B cell (primary cell): ENCODE measurements around the gene EPRS1. TPM values are rescaled to one million over a fixed set of nuclear protein-coding genes. Genes with fewer than 3 reads are reported as not detected.

Experiments used
- ATAC-seq: fragments of 200-7000 bp; cut with Tn5 transposase; one replicate; pipeline ENCODE4 v1.10.0; 2021; ENCODE audit warnings: low read depth, mild to moderate bottlenecking, moderate number of reproducible peaks, moderate library complexity
- CTCF ChIA-PET: fragments of 350-600 bp; sonication (Branson Sonifier 250); formaldehyde crosslinking; loops from one replicate; lab custom pipeline; 2021; ENCODE audit warnings: antibody characterized with exemption, inconsistent platforms; lab: Charles Lee
- POLR2A ChIA-PET: fragments of 350-600 bp; sonication (Branson Sonifier 250); formaldehyde crosslinking; loops from one replicate; lab custom pipeline; 2021; ENCODE audit warnings: antibody characterized with exemption; lab: Charles Lee
- DNase-seq: peaks from one replicate; pipeline ENCODE4 v3.0.0; 2013
- H2AFZ ChIP-seq: 2 replicates; pipeline ENCODE4 v1.6.1; 2012; ENCODE audit warnings: mild to moderate bottlenecking, low read depth, low read length; ENCODE audit not compliant: insufficient read depth, poor library complexity, severe bottlenecking
- H3K27ac ChIP-seq, 2 donors: 1 replicate in 1 of 2; 2 replicates in 1 of 2; pipeline ENCODE4 v1.5.1; 2012 to 2013; ENCODE audit warnings: low read length in 2 of 2, mild to moderate bottlenecking in 2 of 2, moderate library complexity in 1 of 2
- H3K27me3 ChIP-seq, 4 experiments: fragments of 200-600 bp in 1 of 4; sonication (generic) in 1 of 4; replicated peaks in 1 of 4; 1 replicate in 2 of 4; 2 replicates in 2 of 4; pipeline versions ENCODE4 v1.6.1 to v1.7.0; 2013 to 2016; ENCODE audit warnings: low read length in 3 of 4, mild to moderate bottlenecking in 2 of 4, mixed read lengths in 1 of 4, moderate library complexity in 1 of 4; ENCODE audit not compliant: insufficient read depth in 4 of 4, control insufficient read depth in 3 of 4; ENCODE audit errors: control extremely low read depth in 1 of 4
- H3K36me3 ChIP-seq, 2 experiments: replicated peaks in 1 of 2; 1 replicate in 1 of 2; 2 replicates in 1 of 2; pipeline versions ENCODE4 v1.6.1 to v1.7.1; 2013; ENCODE audit warnings: low read length in 1 of 2; ENCODE audit not compliant: insufficient read depth in 2 of 2, control insufficient read depth in 1 of 2; ENCODE audit errors: control extremely low read depth in 1 of 2, extremely low read depth in 1 of 2
- H3K4me1 ChIP-seq, 2 donors: fragments of 200-600 bp in 1 of 2; sonication (generic) in 1 of 2; 1 replicate in 1 of 2; 2 replicates in 1 of 2; pipeline versions ENCODE4 v1.5.1 to v1.6.1; 2013 to 2017; ENCODE audit warnings: low read length in 2 of 2; ENCODE audit not compliant: control insufficient read depth in 2 of 2, insufficient read depth in 2 of 2
- H3K4me2 ChIP-seq: replicated peaks from 2 replicates; pipeline ENCODE3; 2012; ENCODE audit warnings: mild to moderate bottlenecking, low read depth, low read length; ENCODE audit not compliant: poor library complexity, severe bottlenecking
- H3K4me3 ChIP-seq, 5 experiments: fragments of 200-600 bp in 1 of 5; sonication (generic) in 1 of 5; 1 replicate in 3 of 5; 2 replicates in 2 of 5; pipeline versions ENCODE4 v1.5.1 to v1.7.0; 2011 to 2016; ENCODE audit warnings: low read length in 4 of 5, mild to moderate bottlenecking in 4 of 5, low read depth in 2 of 5, control low read depth in 1 of 5, moderate library complexity in 1 of 5; ENCODE audit not compliant: insufficient read depth in 1 of 5; ENCODE audit errors: control extremely low read depth in 1 of 5, extremely low read depth in 1 of 5
- H3K79me2 ChIP-seq: fragments of 200-600 bp; sonication (generic); one replicate; pipeline ENCODE4 v1.6.0; 2016; ENCODE audit warnings: low read length; ENCODE audit not compliant: control insufficient read depth, insufficient read depth
- H3K9ac ChIP-seq: fragments of 200-600 bp; sonication (generic); 2 replicates; pipeline ENCODE4 v1.6.1; 2017; ENCODE audit warnings: mild to moderate bottlenecking, low read length, moderate library complexity
- H3K9me3 ChIP-seq, 3 donors: one replicate each; pipeline versions ENCODE4 v1.6.1 to v1.7.1; 2013; ENCODE audit warnings: low read length in 2 of 3; ENCODE audit not compliant: control insufficient read depth in 2 of 3, insufficient read depth in 1 of 3; ENCODE audit errors: control extremely low read depth in 1 of 3
- H4K20me1 ChIP-seq: 2 replicates; pipeline ENCODE4 v1.6.0; 2012; ENCODE audit warnings: mild to moderate bottlenecking, low read length; ENCODE audit not compliant: insufficient read depth, control insufficient read depth, poor library complexity, severe bottlenecking
- H3K27ac Mint-ChIP-seq: one replicate; pipeline ENCODE4 v1.8.0; 2021; ENCODE audit warnings: mixed read lengths
- H3K27me3 Mint-ChIP-seq: one replicate; pipeline ENCODE4 v1.8.0; 2021; ENCODE audit warnings: mixed read lengths
- H3K4me1 Mint-ChIP-seq: one replicate; pipeline ENCODE4 v1.8.0; 2021; ENCODE audit warnings: mixed read lengths
- H3K4me3 Mint-ChIP-seq: one replicate; pipeline ENCODE4 v1.8.0; 2021; ENCODE audit warnings: mixed read lengths
- H3K9me3 Mint-ChIP-seq: one replicate; pipeline ENCODE4 v1.8.0; 2022; ENCODE audit warnings: mixed read lengths; ENCODE audit not compliant: insufficient read depth
- CTCF ChIP-seq: fragments of 200-600 bp; IDR thresholded peaks from one replicate; pipeline ENCODE4 v1.8.0; 2022; ENCODE audit warnings: antibody characterized with exemption, mild to moderate bottlenecking
- EZH2 ChIP-seq: IDR thresholded peaks from 2 replicates; pipeline ENCODE4 v1.6.1; 2012; ENCODE audit warnings: borderline replicate concordance, low read depth, mild to moderate bottlenecking, moderate library complexity, low read length; ENCODE audit not compliant: insufficient read depth, poor library complexity, severe bottlenecking
- WGBS: methylation state at CpG from one replicate; pipeline ENCODE4 v1.1.5; 2013; ENCODE audit warnings: missing lambda C conversion rate; ENCODE audit not compliant: insufficient coverage; 5-methylcytosine and 5-hydroxymethylcytosine counted together
- intact Hi-C: fragments of 100-400 bp; cut with micrococcal nuclease; formaldehyde crosslinking; loops from one replicate; pipeline ENCODE4 v1.10.0; 2022
- polyA plus RNA-seq: library from polyadenylated mRNA; depleted of rRNA; stranded (reverse); fragments of >200 nt; gene quantifications from 2 replicates; pipeline ENCODE4 v1.2.3, GENCODE V29; 2012
- total RNA-seq, 2 donors: library from RNA; stranded (reverse); fragments of 120-200 nt in 1 of 2; gene quantifications; 1 replicate in 1 of 2; 2 replicates in 1 of 2; pipeline versions ENCODE4 v1.2.3 to v1.2.4, GENCODE V29; 2013 to 2022

EPRS1 gene
- total and polyA plus RNA-seq, 2 donors (not counting 1 experiment from before 2014, with no cell fraction given) = 17.3 to 61.7 TPM

DNA sequence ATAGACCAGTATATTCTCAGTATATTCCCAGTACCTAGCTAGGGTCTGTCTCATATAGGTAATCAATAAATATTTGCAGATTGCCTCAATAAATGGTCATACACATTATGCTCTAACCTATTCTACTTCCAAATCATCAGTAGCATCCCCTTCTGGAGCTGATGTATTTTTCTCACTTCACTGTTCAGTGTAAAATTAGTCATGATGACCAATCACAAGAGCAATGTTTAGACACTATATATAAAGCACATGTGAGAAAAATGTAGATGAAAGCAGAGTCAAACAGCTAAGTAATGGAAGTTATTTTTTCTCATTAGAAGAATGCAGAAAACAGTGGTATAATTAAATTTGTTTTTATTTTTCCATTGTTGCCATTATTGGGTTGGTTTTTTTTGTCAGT lies 34.7 kb downstream of the EPRS1 start:
- Histone ChIP-seq H3K27me3 (no peaks in the 10 kb centered on the region), H2AFZ (no peak overlapping the region), H4K20me1 (no peaks in the 10 kb centered on the region), H3K4me3 (no peak overlapping the region), H3K4me1 (no peaks in the 10 kb centered on the region), H3K79me2 (no peaks in the 10 kb centered on the region), H3K4me2 (no peak overlapping the region), H3K36me3 (peaks cover 8 to 72% of the 10 kb centered on the region in 2 experiments), H3K9me3 (no peaks in the 10 kb centered on the region), H3K27ac (no peak overlapping the region), H3K9ac (no peak overlapping the region)
- ATAC-seq (no peak), DNase-seq (no peak)
- ChIA-PET CTCF (interaction anchor here (1.0 to 1.4 kb wide), 4 partner anchors 17 to 75 kb away, joined by 3 to 5 read pairs (median 4); no protein-coding TSS in a partner anchor), POLR2A (no interaction called here)
- no peaks in the 10 kb centered on the region for H3K4me1 Mint-ChIP-seq
- TF ChIP-seq EZH2 = no peak
- no peak for TF ChIP-seq CTCF
- no peak overlapping the region for H3K27ac Mint-ChIP-seq
- intact Hi-C loops = no loop called here
- H3K4me3 Mint-ChIP-seq = no peak overlapping the region
- no peaks in the 10 kb centered on the region for H3K9me3 Mint-ChIP-seq
- H3K27me3 Mint-ChIP-seq = no peaks in the 10 kb centered on the region

DNA sequence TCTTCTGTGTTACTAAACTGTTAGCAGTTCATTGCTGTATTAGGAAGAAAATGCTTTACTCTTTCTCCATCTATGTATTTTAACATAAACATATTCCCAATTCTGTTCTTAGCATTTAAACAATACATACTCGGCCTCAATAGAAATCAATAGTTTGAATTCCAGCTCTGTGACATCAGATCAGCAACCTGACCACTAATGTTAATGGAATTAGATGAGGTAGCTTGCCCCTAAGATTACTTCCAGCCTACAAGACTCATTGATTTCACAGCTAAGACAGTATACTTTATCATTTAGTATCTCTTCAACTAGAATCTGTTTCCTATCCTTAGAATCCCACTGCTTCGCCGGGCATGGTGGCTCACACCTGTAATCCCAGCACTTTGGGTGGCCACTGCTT lies 38.9 kb downstream of the EPRS1 start:
- Mint-ChIP-seq H3K27ac (no peak overlapping the region), H3K4me3 (no peak overlapping the region), H3K9me3 (no peaks in the 10 kb centered on the region), H3K27me3 (no peaks in the 10 kb centered on the region), H3K4me1 (no peaks in the 10 kb centered on the region)
- ChIA-PET CTCF (no interaction called here), POLR2A (no interaction called here)
- no peak for DNase-seq
- H3K79me2 ChIP-seq = no peaks in the 10 kb centered on the region
- TF ChIP-seq EZH2 (no peak), CTCF (no peak)
- ATAC-seq = no peak
- no peaks in the 10 kb centered on the region for H3K27me3 ChIP-seq
- no peak overlapping the region for H3K9ac ChIP-seq
- no peak overlapping the region for H3K27ac ChIP-seq
- no peak overlapping the region for H3K4me3 ChIP-seq
- WGBS = 100% methylated on average over 2 of the region's 3 CpGs
- no peak overlapping the region for H2AFZ ChIP-seq
- H3K9me3 ChIP-seq = no peaks in the 10 kb centered on the region
- H3K4me1 ChIP-seq = no peaks in the 10 kb centered on the region
- no peak overlapping the region for H3K4me2 ChIP-seq
- intact Hi-C loops = no loop called here
- peaks cover 23 to 70% of the 10 kb centered on the region in 2 experiments for H3K36me3 ChIP-seq
- no peaks in the 10 kb centered on the region for H4K20me1 ChIP-seq
